AG04449 (cell line): ENCODE results near the gene SMIM8.

Experiments
- CTCF ChIA-PET: fragments of 350-600 bp; formaldehyde crosslinking; extraction: SDS; loops from one replicate; lab custom pipeline; 2021; ENCODE audit warnings: antibody characterized with exemption; lab: Yijun Ruan, JAX
- POLR2A ChIA-PET: fragments of 400-600, 350-600 bp; formaldehyde crosslinking; extraction: SDS; loops from one replicate; lab custom pipeline; 2020; ENCODE audit warnings: antibody characterized with exemption, inconsistent platforms; lab: Yijun Ruan, JAX
- DNase-seq: peaks from one replicate; pipeline ENCODE4 v3.0.0-alpha.2; 2010; ENCODE audit warnings: low read depth, low spot score
- H3K4me3 ChIP-seq: 2 replicates; pipeline ENCODE4 v1.5.1; 2011; ENCODE audit warnings: low read depth, mild to moderate bottlenecking, control low read depth, low read length
- TF ChIP-seq, protein P1 (sequence below): IDR thresholded peaks from one replicate; pipeline ENCODE4 v1.5.1; 2011; ENCODE audit warnings: mild to moderate bottlenecking, moderate library complexity, low read length, control low read depth, inconsistent platforms; ENCODE audit not compliant: insufficient read depth; ENCODE audit errors: missing control alignments

Gene SMIM8

DNA sequence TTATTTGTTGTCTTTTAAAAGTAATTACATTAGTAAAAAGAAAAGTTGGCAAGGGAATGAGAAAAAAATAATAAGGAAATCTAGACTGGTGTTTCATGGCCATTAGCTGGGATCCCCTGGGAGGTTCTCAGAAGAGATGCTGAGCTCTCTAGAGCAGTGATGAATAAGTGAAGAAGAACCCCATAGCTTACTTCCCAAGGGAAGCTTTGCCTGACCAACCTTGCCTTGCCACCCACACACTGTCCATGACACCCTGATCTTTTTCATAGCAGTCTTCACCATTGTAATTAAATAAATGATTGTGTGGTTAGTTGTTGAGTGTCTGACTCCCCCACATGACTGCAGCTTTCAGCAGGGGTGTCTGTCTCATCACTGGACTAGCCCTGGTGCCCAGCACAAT lies 28.1 kb downstream of the SMIM8 start:
- TF ChIP-seq, protein P1, sequence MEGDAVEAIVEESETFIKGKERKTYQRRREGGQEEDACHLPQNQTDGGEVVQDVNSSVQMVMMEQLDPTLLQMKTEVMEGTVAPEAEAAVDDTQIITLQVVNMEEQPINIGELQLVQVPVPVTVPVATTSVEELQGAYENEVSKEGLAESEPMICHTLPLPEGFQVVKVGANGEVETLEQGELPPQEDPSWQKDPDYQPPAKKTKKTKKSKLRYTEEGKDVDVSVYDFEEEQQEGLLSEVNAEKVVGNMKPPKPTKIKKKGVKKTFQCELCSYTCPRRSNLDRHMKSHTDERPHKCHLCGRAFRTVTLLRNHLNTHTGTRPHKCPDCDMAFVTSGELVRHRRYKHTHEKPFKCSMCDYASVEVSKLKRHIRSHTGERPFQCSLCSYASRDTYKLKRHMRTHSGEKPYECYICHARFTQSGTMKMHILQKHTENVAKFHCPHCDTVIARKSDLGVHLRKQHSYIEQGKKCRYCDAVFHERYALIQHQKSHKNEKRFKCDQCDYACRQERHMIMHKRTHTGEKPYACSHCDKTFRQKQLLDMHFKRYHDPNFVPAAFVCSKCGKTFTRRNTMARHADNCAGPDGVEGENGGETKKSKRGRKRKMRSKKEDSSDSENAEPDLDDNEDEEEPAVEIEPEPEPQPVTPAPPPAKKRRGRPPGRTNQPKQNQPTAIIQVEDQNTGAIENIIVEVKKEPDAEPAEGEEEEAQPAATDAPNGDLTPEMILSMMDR, result no peak
- peak; percentile 23 for DNase-seq
- CTCF ChIA-PET, result interaction anchor here (0.9 to 1.3 kb wide), 2 partner anchors 10 to 43 kb away, joined by 3 read pairs; no protein-coding TSS in a partner anchor
- POLR2A ChIA-PET, result interaction anchor here (0.5 kb wide), 1 partner anchor 223 kb away, joined by 3 read pairs; no protein-coding TSS in a partner anchor
- no peak overlapping the region for H3K4me3 ChIP-seq

DNA sequence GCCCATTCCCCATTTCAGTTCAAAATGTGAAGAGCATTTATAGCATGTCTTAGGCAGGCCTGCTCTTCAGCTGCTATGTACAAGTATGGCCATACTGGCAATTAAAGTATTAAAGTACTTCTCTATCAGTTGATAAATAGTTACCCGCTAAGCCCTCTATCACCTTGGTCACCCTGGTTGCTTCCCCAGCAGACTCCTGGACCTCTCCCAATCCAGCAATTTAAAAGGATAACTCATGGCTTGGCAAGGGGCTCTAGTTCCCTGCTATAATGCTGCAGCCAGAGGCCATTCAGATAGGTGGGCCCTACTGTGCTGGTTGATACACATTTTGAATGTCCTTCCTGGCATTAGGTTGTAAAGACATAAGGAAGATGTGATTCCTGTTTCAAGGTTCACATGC lies 29.2 kb downstream of the SMIM8 start:
- H3K4me3 ChIP-seq, result no peak overlapping the region
- TF ChIP-seq, protein P1, result no peak
- ChIA-PET POLR2A (no interaction called here), CTCF (no interaction called here)
- no peak for DNase-seq

DNA sequence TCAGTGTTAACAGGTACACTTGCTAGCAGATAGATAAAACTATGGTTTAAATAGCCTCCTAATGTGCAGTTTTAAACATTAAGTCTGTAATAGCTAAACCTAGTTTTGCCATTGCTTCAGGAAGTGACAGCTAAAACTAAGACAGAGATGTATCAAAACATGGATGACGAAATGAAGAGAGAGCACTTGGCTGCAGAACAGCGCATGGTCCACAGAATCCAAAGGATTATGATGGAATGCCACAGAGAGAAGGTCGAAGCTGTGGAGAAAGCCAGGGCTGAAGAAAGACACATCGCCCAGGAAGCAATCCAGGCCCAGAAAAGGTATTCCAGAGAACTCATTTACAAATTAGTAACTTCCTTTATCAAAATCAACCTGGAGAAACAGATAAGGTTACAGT lies 33.8 kb downstream of the SMIM8 start:
- ChIA-PET POLR2A (no interaction called here), CTCF (no interaction called here)
- H3K4me3 ChIP-seq, result no peak overlapping the region
- no peak for DNase-seq
- TF ChIP-seq, protein P1, result no peak

DNA sequence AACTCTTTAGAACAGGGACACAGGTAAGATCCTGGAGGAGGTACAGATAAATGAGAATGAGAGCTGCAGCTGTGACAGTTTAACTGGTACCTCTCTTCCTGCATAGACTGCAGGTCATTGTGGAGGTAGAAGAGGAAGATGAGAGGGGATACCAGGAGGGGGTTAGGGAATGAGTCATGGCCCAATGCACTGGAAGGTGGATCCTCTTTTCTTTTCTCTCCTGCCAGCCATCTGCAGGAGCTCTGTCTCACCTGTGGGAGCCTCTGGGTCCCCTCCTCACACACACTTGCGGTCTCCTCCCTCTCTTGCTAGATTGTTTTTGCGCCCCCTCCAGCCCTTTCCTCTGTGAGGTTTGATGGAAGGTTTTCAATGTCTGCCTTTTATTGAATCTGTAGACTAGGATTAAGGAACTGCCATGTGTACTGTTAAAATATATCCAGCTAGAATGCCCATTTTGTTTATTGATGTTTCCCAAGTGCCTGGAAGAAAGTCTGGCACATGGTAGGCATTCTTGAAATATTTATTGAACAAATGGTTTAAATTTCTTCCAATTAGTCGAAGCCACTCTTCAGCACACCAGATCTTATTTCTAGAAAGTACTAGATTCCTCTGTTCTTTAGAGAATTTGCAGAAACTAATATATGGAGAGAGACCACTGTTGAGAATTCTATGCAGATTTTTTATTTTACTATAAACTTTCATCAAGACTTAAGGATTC lies 35.2 kb downstream of the SMIM8 start:
- no peak overlapping the region for H3K4me3 ChIP-seq
- no peak for DNase-seq
- POLR2A ChIA-PET, result no interaction called here
- TF ChIP-seq, protein P1, result no peak
- CTCF ChIA-PET, result interaction anchor here (1.5 kb wide), 1 partner anchor 36 kb away, joined by 5 read pairs; no protein-coding TSS in a partner anchor

DNA sequence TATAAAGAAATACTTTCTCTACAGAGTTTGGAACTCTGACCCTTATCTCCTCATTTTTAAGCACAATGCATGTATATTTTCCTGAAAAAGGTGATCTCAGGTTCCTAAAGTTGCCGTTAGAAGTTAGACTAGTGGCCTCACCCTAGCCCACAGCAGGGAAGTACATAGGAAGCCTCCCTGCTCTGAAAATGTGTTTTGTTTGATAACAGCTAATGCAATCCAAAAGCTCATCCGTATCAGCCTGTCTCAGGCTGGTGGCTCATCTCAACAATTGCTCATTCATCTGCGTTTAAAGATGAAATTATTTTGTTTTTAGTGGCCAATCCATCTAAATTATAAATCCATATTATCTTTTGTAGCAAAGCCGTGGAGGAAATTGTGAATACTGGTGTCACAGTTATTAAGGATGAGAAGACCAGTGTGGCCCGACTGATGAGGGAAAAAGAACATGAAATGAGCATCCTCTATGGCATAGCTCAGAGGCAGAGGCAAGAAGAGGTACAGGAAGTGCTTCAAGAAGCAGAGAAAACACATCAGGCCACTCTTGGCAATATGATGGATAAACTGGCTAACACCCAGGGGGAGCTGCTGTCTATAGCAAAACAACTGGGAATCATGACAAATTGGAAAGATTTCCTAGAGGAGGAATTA lies 42.3 kb downstream of the SMIM8 start:
- ChIA-PET CTCF (interaction anchor here (0.8 kb wide), 1 partner anchor 12 kb away, joined by 4 read pairs; no protein-coding TSS in a partner anchor), POLR2A (no interaction called here)
- TF ChIP-seq, protein P1, result no peak
- DNase-seq, result no peak
- H3K4me3 ChIP-seq, result no peak overlapping the region
